ENCODE results near the gene MMP25. TPM values are rescaled to one million over a fixed set of nuclear protein-coding genes. Genes with fewer than 3 reads are reported as not detected.

The MMP25 gene
- polyA plus RNA-seq, 1 of the 3 experiments (the other 2 are of a cell fraction), result 0.03 TPM

DNA sequence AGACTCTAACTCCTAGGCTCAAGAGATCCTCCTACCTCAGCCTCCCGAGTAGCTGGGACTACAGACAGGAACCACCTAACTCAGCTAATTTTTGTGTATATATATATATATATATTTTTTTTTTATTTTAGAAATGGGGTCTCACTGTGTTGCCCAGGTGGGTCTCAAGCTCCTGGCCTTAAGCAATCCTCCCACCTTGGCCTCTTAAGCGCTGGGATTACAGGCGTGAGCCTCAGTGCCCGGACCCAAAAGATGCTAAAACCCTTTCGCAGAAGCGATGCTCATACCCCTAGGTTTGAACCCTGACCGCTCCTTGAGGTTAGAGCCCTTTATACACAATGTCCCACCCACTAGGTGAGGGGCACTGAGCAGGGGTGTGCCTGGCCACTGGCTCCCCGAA, 35.9 kb upstream of the MMP25 start:
- Histone ChIP-seq H3K4me3 (ENCODE audit: low read depth in 2 of 2, low read length in 1 of 2) (no peak overlapping the region), H4K20me1 (ENCODE audit: insufficient read depth) (no peaks in the 10 kb centered on the region), H3K9me2 (no peaks in the 10 kb centered on the region), H3K9ac (no peak overlapping the region), H3K9me3 (no peaks in the 10 kb centered on the region), H3K27ac (ENCODE audit: low read depth in 2 of 2, low read length in 1 of 2) (no peak overlapping the region), H3K79me2 (ENCODE audit: insufficient read depth) (no peaks in the 10 kb centered on the region), H3K36me3 (replicated peaks in 1 of 2; ENCODE audit: control insufficient read depth in 1 of 2, insufficient read depth in 2 of 2, low read length in 1 of 2) (no peaks in the 10 kb centered on the region), H2AFZ (ENCODE audit: low read depth) (no peak overlapping the region), H3K4me2 (no peak overlapping the region), H3F3A (replicated peaks; ENCODE audit: insufficient read depth) (no peaks in the 10 kb centered on the region), H3K27me3 (ENCODE audit: insufficient read depth) (no peaks in the 10 kb centered on the region), H3K4me1 (ENCODE audit: control insufficient read depth in 1 of 2, insufficient read depth in 2 of 2, low read depth in 1 of 2, low read length in 1 of 2) (no peaks in the 10 kb centered on the region)
- no peak for DNase-seq
- WGBS (ENCODE audit: low lambda C conversion rate), result 88% methylated on average over 7 of the region's 8 CpGs
- ChIA-PET CTCF (interaction anchor here (1.6 to 8.2 kb wide), 3 partner anchors 10 to 84 kb away, joined by 3 to 72 read pairs (median 10); partner anchors contain the start of genes CLDN6, HCFC1R1, THOC6 and TNFRSF12A), POLR2A (interaction anchor here (1.7 kb wide), 1 partner anchor 10 kb away, joined by 4 read pairs; the partner anchor contains the start of gene TNFRSF12A)
- TF ChIP-seq POLR2AphosphoS5 (IDR thresholded peaks at IDR 0.05; ENCODE audit: low read depth, low read length) (no peak), YY1 (IDR thresholded peaks at IDR 0.05; ENCODE audit: low read depth) (no peak), CHD2 (IDR thresholded peaks at IDR 0.05; ENCODE audit: low read length, partially characterized antibody) (no peak)

DNA sequence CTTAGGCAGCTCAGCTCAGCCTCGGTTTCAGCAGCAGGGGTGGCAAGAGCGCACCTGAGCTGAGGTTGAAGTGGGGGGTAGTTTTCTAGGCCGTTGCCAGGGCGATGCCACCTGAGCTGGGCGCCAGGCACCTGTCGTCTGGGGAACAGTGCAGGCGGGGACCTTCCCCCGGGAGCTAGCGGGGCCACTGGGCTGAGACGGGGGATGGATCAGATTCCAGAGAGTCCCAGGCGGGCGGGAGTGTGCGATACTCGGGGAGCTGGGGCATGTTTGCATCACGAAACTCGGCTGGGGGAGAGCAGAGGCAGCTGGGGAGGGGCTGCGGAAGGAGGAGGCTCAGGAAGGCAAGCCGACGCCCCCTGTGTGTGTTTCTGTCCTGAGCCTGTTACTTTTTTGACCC, 34.1 kb upstream of the MMP25 start:
- no peak overlapping the region for H3K4me2 ChIP-seq
- H3K4me3 ChIP-seq (ENCODE audit: low read depth in 2 of 2, low read length in 1 of 2), result no peak overlapping the region
- H3K36me3 ChIP-seq (replicated peaks in 1 of 2; ENCODE audit: control insufficient read depth in 1 of 2, insufficient read depth in 2 of 2, low read length in 1 of 2), result no peaks in the 10 kb centered on the region
- H3K9ac ChIP-seq, result no peak overlapping the region
- H2AFZ ChIP-seq (ENCODE audit: low read depth), result no peak overlapping the region
- H3K4me1 ChIP-seq (ENCODE audit: control insufficient read depth in 1 of 2, insufficient read depth in 2 of 2, low read depth in 1 of 2, low read length in 1 of 2), result no peaks in the 10 kb centered on the region
- H3K79me2 ChIP-seq (ENCODE audit: insufficient read depth), result no peaks in the 10 kb centered on the region
- H3K9me3 ChIP-seq, result no peaks in the 10 kb centered on the region
- no peak for DNase-seq
- ChIA-PET POLR2A (no interaction called here), CTCF (interaction anchor here (0.6 to 1.5 kb wide), 4 partner anchors 9 to 20 kb away, joined by 3 to 5 read pairs (median 4); no protein-coding TSS in a partner anchor)
- TF ChIP-seq, protein P1, sequence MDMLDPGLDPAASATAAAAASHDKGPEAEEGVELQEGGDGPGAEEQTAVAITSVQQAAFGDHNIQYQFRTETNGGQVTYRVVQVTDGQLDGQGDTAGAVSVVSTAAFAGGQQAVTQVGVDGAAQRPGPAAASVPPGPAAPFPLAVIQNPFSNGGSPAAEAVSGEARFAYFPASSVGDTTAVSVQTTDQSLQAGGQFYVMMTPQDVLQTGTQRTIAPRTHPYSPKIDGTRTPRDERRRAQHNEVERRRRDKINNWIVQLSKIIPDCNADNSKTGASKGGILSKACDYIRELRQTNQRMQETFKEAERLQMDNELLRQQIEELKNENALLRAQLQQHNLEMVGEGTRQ (IDR thresholded peaks at IDR 0.05; ENCODE audit: borderline replicate concordance, low read depth, low read length), result no peak
- TF ChIP-seq RAD21 (IDR thresholded peaks at IDR 0.05; ENCODE audit: low read length), result no peak
- no peak for TF ChIP-seq TCF12 (IDR thresholded peaks at IDR 0.05)
- TF ChIP-seq NRF1 (IDR thresholded peaks at IDR 0.05; ENCODE audit: low read depth, low read length), result no peak
- TF ChIP-seq, protein P2, sequence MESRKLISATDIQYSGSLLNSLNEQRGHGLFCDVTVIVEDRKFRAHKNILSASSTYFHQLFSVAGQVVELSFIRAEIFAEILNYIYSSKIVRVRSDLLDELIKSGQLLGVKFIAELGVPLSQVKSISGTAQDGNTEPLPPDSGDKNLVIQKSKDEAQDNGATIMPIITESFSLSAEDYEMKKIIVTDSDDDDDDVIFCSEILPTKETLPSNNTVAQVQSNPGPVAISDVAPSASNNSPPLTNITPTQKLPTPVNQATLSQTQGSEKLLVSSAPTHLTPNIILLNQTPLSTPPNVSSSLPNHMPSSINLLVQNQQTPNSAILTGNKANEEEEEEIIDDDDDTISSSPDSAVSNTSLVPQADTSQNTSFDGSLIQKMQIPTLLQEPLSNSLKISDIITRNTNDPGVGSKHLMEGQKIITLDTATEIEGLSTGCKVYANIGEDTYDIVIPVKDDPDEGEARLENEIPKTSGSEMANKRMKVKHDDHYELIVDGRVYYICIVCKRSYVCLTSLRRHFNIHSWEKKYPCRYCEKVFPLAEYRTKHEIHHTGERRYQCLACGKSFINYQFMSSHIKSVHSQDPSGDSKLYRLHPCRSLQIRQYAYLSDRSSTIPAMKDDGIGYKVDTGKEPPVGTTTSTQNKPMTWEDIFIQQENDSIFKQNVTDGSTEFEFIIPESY (IDR thresholded peaks at IDR 0.05; ENCODE audit: borderline replicate concordance, low read depth), result no peak
- TF ChIP-seq YY1 (IDR thresholded peaks at IDR 0.05; ENCODE audit: low read depth), result no peak
- no peak for TF ChIP-seq ELF1 (IDR thresholded peaks at IDR 0.05)
- TF ChIP-seq, protein P3, sequence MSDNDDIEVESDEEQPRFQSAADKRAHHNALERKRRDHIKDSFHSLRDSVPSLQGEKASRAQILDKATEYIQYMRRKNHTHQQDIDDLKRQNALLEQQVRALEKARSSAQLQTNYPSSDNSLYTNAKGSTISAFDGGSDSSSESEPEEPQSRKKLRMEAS (IDR thresholded peaks at IDR 0.05; ENCODE audit: low read depth), result no peak
- TF ChIP-seq SIN3A (IDR thresholded peaks at IDR 0.05; ENCODE audit: borderline replicate concordance, low read depth, low read length), result no peak
- no peak for TF ChIP-seq EP300 (IDR thresholded peaks at IDR 0.05; ENCODE audit: borderline replicate concordance in 1 of 2, low read depth in 1 of 2, low read length in 1 of 2)
- TF ChIP-seq, protein P4, sequence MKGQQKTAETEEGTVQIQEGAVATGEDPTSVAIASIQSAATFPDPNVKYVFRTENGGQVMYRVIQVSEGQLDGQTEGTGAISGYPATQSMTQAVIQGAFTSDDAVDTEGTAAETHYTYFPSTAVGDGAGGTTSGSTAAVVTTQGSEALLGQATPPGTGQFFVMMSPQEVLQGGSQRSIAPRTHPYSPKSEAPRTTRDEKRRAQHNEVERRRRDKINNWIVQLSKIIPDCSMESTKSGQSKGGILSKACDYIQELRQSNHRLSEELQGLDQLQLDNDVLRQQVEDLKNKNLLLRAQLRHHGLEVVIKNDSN (IDR thresholded peaks at IDR 0.05; ENCODE audit: borderline replicate concordance, low read depth), result no peak
- TF ChIP-seq MXI1 (IDR thresholded peaks at IDR 0.05; ENCODE audit: low read depth, low read length), result no peak
- no peak for TF ChIP-seq SMC3 (IDR thresholded peaks at IDR 0.05; ENCODE audit: low read depth, low read length)
- TF ChIP-seq, protein P5, sequence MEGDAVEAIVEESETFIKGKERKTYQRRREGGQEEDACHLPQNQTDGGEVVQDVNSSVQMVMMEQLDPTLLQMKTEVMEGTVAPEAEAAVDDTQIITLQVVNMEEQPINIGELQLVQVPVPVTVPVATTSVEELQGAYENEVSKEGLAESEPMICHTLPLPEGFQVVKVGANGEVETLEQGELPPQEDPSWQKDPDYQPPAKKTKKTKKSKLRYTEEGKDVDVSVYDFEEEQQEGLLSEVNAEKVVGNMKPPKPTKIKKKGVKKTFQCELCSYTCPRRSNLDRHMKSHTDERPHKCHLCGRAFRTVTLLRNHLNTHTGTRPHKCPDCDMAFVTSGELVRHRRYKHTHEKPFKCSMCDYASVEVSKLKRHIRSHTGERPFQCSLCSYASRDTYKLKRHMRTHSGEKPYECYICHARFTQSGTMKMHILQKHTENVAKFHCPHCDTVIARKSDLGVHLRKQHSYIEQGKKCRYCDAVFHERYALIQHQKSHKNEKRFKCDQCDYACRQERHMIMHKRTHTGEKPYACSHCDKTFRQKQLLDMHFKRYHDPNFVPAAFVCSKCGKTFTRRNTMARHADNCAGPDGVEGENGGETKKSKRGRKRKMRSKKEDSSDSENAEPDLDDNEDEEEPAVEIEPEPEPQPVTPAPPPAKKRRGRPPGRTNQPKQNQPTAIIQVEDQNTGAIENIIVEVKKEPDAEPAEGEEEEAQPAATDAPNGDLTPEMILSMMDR (IDR thresholded peaks at IDR 0.05), result no peak
- TF ChIP-seq, protein P6, sequence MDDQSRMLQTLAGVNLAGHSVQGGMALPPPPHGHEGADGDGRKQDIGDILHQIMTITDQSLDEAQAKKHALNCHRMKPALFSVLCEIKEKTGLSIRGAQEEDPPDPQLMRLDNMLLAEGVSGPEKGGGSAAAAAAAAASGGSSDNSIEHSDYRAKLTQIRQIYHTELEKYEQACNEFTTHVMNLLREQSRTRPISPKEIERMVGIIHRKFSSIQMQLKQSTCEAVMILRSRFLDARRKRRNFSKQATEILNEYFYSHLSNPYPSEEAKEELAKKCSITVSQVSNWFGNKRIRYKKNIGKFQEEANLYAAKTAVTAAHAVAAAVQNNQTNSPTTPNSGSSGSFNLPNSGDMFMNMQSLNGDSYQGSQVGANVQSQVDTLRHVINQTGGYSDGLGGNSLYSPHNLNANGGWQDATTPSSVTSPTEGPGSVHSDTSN (IDR thresholded peaks at IDR 0.05), result no peak
- 68% methylated on average over 13 of the region's 19 CpGs for WGBS (ENCODE audit: low lambda C conversion rate)
- H3F3A ChIP-seq (replicated peaks; ENCODE audit: insufficient read depth), result no peaks in the 10 kb centered on the region
- H4K20me1 ChIP-seq (ENCODE audit: insufficient read depth), result no peaks in the 10 kb centered on the region
- no peaks in the 10 kb centered on the region for H3K9me2 ChIP-seq
- H3K27me3 ChIP-seq (ENCODE audit: insufficient read depth), result no peaks in the 10 kb centered on the region
- no peak overlapping the region for H3K27ac ChIP-seq (ENCODE audit: low read depth in 2 of 2, low read length in 1 of 2)

Measured in SK-N-SH (cell line).